NOMO-1 treated with dmso at 0.1 percent for 144 hours (cell line): ENCODE measurements around the gene SLC39A9.

Experiments used
- DNase-seq: peaks from one replicate; lab custom pipeline; 2025; ENCODE audit not compliant: unreplicated experiment; lab: John Stamatoyannopoulos, UW

The SLC39A9 gene, protein sequence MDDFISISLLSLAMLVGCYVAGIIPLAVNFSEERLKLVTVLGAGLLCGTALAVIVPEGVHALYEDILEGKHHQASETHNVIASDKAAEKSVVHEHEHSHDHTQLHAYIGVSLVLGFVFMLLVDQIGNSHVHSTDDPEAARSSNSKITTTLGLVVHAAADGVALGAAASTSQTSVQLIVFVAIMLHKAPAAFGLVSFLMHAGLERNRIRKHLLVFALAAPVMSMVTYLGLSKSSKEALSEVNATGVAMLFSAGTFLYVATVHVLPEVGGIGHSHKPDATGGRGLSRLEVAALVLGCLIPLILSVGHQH

DNA sequence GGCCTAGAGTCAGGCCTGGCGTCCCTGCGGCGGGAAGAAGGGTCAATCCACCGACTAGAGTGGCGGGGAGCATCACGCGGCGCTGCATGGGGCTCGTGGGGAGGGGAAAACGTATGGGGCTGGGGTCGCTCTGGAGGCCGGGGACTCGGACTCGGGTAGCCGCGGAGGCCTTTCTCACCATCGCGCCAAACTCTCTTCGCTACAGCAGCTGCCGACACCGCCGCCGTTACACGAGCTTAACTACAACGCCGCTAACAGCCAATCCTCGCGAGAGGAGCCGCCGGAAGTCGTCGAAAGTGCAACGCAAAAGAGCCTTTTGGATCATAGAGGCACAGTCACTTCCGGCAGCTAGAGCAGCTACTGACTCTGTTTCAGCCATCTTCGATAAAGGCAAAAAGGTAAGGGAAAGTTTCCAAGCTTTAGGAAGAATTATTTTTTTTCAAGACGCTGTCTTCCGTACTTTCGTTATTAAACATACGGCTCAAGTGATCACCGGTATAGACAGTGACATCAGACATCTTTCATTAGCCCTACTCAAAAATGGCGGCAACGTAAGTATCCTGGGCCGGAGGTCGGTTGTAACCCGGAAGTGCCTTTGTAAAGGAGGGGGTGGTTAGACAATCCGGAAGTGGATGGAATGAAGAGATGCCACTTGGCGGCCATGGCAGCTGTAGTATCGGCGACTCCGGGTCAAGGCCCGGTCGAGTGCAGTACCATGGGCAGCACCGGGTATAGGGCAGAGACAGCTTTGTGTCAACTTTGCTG lies at the start of gene SLC39A9, which contains the start of gene ERH:
Gene SLC39A9, plus strand, starts transcription at position 640 of the 765 bp plus-strand sequence. CDS start 678 bp downstream, outside the sequence.
Gene ERH, minus strand, starts transcription at position 247 of the 765 bp plus-strand sequence. Its CDS starts 66 bp downstream, at position 181.
- peak; percentile 96 for DNase-seq

DNA sequence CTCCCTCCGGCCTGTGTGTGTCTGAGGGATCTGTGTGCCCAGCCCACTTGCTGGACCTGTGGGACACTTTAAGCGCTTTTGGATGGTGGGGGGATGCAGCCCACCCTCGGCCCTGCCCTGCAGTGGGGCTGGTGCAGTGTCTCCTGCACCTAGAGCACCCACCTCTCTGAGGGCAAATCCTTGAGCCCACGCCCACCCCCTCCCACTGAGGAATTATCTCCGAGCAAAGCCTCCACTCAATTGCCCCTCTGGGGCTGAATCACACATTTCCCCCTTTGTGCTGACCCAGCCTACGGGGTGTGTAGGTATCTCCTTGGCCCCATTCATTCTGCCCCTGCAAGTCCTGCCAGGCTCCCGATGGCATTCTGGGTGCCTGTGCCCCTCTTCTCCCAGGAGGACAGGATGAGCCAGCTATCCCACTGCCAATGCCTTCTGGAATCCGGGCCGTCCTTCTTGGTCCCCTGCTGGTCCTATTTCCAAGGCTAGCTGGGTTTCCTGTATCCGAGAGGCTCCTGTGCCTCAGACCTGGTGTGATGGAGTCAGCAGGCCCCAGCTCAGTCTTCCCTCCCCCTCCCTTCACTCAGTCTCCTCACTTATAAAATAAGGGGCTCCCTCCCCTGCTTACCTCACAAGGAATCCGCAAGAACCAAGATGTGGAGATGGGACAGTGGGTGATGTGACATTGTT lies 49.3 kb upstream of the SLC39A9 start:
- no peak for DNase-seq

DNA sequence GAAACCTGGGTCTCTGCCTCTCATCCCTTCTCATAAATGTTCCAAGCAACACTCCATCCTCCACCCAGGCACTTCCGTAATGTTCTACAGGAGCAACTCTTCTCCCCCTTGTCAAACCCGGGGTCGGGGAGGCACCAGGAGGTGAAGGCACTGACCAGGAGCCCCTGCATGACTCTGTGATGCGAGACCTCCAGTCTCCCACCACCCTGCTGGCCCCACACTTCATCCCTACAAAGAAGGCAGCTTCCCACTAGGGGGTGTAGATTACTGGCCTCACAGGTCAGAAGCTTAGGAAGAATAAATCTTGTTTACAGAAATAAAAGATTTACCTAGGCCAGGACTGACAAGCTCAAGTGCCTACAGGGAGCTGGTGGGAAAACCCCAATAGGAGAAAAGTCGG lies 47.6 kb upstream of the SLC39A9 start:
- DNase-seq, result no peak

DNA sequence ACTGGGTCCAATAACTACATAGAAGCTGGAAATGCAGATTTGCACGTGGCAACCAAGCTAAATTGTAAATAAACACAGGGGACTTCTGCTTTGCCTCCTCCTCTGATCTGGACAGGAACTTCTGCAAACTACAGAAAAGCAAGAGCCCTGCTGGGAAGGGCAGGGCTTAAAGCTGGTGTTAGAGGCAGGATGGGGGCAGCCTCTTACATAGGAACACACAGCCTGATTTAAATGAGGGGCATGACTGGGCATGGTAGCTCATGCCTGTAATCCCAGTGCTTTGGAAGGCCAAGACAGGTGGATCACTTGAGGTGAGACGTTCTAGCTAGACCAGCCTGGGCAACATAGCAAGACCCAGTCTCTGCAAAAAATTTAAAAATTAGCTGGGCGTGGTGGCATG lies 47.1 kb upstream of the SLC39A9 start:
- DNase-seq, result peak; percentile 50

DNA sequence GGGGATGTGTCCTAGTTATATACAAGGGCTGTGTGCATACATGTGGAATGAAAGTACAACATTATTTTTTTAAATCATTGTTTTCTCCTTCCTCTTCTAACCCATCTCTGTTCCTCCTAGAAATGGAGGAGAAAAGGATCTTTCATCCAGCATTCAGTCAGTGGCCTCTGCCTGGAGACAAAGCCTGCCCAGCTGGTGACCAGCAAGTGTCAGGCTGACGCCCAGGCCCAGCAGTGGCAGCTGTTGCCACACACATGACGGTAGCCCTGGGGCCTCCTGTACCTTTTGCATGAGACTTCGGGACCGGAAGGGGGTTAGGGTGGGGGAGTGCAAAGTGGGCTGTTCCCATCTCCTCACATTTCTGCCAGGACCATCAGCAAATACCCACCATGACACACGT lies 46.6 kb upstream of the SLC39A9 start:
- DNase-seq, result no peak

DNA sequence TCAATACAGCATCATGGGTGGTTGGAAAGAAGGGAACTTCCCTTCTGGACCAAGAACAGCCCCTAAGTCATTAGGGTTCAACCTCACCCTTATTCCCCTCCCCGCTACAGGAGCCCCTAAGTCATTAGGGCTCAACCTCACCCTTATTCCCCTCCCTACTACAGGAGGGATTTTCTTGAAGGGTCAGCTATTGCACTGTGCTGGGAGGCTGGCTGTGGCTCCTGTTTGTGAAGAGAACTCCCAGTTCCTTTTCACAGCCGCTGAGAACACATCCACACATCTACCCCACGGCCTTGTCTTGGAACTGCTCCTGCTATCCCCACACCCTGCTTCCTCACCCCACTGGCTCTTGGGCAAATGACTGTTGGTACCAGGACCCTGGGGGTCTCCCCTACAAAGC lies 45.3 kb upstream of the SLC39A9 start:
- DNase-seq, result no peak

DNA sequence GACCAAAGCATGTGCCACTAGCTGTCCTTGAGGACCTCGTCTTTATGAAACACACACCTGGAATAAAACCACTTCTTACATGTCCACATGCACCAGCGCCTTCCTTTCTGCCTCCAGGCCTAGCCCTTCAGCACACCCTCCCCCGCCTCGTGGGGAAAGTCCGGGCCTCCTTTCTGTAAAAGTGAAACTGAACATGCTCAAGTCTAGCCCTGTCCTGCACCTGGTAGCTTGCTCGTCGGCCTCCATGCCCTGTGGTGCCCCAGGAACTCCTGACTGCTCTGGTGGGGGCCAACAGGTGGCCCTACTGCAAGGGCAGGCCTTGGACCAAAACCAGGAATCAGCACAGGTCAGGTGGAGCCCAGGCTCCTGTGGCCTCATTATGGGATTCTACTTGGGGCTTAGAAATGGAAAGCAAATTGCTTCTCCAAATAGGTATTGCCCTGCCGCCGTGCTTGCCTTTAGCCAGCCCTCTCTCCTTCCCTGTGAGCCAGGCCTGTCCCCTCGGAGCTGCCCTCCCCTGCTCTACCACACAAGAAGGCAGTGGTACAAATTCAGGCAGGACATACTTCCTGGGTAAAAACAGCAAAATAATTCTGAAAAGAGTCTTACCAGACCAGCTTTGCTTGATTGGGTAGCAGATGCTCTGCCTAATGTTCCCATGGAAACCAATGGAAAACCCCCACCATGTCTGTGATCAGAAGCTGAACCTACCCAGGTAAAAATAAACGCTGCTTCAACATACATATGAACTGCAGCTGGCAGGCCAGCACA lies 43.9 kb upstream of the SLC39A9 start:
- DNase-seq, result no peak

DNA sequence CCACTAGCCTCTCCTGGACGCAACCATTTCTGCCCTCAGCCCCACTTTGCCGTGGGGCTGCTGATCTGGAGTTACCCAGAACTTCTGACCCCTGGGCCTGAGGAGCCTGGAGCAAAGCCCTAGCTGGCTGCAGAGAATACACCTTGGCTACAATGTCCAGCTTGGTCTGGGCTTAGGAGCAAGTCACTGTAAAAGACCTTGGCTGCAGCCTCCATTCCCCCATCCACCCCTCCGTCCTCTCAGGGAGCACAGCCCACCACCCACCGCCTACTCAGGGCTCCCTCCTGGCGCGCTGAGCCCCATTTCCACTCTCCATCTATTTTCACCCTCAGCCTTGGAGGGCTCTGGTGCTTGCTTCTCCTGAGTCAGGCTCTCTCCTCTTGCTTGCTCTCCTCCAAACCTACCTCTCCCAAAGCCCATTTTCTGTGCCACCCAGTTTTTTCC lies 43.3 kb upstream of the SLC39A9 start:
- DNase-seq, result no peak

DNA sequence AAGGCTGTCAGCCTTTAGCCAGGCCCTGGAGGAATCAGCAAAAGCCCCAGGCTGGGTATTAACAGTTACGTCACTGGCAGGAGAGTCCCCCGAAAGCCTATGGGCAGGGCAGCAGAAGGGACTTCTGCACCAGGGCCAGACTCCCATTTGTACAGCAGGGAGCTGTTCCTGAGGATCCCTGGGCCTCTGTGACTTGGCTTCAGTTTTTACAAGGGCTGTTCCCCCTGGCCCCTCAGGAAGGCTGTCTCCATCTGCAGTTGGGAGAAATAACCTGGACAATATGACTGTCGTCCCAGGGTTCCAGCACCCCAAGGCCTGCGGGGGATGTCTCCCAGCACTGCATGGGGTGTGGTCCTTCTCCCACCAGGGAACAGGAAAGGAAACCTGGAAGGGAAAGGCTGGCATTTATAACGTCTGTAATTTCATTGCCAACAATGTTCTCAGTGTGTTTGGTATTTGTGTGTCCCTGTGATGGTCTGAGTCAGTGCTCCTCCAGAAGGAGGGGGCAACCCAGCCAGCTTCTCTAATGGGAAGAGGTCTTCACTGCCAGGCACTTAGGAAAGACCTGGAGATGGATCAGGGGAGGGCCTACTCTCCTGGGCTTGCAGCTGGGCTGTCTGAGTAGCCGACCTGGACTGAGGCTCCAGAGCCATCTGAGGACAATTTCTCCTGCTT lies 42.7 kb upstream of the SLC39A9 start:
- no peak for DNase-seq

DNA sequence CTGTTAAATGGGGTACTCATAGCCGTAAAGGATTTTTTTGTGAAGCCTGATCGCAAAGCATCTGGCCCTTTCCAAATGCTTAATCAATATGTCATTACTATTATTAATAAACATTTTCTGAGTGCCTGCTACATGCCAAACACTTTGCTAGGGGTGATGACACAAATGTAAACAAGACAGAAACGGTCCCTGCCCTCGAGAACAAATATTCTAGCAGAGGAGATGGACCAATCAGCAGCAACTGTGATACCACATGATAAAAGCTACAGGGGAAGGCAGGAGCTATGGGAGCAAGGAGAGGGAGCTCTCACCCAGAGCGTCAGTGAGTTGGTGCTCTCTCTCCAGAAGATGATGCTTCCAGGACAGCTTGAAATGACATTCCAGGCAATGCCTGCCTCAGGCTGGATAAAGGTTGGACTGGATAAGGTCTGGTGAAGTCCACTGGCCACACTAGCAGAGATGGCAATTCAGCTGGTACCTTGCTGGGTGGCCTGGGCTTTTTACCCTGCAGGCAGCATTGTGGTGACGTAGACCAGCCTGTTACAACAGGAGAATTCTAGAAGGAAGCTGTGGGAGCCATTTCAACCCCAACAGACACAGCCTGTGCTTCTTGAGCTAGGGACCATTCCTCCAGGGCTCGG lies 41.5 kb upstream of the SLC39A9 start:
- DNase-seq, result no peak

DNA sequence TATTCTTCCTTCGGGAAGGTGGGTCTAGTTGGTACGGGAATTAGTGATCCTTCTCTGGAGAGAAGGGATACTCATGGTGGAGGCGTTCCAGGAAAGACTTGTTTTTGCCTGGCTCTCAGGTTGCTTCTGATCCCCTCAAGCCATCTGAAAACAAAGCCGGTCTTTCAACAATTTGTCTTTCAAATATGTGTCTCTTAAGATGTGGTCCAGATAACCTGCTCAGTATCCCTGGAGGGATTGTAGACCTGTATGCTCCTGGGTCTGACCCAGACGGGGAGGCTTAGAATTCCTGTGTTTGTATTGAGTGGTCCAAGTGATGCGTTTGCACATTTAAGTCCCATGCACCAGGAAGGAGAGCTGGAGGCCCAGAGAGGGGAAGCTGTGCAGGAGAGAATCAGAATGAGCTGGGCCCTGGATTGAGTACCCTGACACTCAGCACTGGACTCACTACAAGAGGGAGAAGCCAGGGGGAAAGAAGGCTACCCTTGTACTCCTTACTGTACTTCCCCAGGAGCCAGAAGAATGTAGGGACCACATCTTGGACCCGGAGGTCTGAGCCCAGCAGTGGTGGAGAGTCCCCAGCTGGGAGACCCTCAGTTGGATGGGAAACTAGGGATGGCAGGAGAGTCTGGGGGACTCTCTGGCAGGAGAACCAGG lies 40.8 kb upstream of the SLC39A9 start:
- DNase-seq, result no peak

DNA sequence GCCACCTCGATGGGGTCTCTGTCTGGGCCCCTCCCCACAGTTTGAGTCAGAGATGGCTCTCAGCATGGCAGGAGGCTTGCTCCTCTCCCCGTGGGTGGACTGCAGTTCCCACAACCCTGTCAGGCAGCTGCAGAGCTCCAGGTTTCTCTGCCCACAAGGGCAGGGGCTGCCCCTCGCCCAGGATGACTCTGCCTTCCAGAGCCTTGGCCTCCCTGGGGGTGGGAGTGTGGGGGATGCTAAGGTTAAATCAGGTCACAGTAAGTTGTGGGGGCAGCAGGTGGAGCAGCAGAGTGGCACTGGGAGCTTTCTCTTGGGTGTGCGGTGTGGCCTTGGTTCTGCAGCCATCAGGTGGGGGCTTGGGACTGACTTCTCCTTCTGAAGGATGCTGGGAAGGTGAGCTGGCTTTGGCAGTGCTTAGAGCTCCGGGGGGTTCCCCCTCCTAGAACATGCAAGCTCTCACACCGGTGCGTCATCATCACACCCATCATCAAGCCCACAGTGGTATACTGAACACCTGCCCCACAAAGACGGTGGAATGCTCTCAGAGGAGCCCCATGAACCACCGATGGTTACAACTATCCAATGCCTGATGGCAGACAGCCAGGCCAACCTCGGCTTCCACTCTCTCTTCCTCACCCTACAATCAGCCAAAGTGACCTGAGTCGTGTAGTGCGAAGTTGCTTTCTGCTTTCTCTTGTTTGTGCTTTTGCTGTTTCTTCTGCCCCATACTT lies 40.1 kb upstream of the SLC39A9 start:
- no peak for DNase-seq

DNA sequence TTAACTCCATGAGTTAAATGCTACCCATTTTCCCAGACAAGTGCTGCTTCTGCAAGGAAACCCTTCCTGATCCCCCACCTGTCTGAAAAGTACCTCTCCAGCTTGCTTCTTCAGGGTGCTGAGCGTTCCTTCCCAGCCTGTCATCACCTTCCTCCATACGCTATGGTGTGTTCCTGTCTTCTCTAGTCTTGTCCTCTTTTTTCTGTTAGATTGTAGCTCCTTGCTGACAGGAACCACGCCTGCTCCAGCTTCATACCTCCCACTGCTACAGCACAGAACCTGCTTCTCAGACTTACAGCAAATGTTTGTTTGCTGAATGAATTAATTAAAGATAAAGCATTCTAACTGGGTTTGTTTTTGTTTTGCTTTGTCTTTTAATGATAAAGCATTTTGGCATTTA lies 39.5 kb upstream of the SLC39A9 start:
- no peak for DNase-seq

DNA sequence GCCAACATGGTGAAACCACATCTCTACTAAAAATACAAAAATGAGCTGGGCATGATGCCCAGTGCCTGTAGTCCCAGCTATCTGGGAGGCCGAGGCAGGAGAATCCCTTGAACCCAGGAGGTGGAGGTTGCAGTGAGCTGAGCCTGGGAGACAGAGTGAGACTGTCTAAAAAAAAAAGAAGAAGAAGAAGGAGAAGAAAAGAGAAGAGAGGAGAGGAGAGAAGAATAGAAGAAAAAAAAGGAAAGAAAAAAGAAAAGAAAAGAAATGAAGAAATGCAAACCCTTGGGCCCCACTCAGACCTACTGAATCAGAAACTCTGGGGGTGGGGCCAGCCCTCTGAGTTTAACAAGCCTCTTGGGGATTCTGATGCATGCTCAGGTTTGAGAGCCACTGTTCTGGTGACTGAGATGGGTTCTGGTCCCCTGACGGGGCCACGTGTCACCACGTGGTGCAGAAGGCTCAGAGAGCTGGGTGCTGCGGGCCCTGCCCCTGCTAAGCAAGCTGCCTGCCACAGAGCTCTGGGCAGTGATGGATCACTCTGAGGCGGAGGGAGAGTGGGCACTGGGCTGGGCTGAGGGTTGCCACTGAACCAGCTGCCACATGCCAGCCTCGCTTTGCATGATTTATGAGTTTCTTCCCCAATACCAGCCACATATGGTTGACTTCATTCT lies 37.9 kb upstream of the SLC39A9 start:
- DNase-seq, result no peak

DNA sequence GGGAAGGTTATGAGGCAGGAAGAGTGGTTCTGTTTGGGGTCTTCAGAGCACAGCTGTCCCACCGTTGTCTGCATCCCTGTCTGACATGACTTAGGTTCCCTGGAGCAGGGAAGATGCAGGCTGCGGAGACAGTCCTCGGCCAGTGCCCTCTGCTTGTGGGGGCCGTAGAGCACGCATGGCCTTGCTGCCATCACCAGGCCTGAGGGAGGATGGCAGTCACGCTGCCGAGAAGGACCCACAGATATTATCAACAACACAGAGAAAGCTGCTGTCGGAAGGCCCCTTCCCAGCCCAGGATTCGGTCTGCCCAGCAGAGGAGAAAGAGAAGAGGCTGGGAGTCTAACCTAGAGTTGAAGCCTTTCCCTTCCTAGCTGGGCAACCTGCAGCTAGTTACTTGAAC lies 35.4 kb upstream of the SLC39A9 start:
- no peak for DNase-seq

DNA sequence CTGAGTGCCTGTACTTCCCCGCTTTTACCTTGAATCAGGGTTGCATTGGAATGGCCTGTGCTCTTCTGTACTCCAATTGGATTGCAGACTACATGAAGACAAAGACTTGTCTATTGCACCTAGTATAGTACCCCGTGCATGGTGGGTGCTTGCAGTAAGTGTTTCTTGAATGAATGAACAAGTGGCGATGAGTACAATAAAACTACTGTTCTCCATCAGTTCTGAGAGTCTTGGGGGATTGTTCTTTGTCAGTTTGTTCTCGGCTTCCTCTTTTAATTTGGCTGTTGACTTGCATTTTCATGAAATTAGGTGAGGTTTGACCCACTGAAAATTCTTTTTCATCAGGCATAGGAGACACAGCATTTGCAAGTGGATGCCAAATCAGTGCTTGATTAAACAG lies 34.5 kb upstream of the SLC39A9 start:
- no peak for DNase-seq

DNA sequence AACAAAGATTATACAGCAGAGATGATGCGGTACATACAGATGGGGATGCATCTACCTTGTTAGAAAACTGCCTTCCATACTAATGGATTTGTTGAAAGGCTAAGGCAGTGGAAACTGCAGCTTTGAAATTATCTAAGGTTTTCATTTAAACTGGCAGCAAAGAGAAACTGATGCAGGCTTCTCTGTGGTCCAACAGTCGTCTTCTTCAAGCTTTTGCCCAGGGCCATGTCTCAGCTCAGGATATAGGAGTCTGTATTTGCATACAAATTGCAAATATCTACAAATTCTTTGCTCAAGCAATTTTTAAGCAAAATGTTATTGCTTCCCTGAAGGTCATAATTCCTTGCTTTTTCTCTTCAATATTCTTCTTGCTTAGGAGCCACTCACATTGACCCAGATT lies 34.1 kb upstream of the SLC39A9 start:
- no peak for DNase-seq

DNA sequence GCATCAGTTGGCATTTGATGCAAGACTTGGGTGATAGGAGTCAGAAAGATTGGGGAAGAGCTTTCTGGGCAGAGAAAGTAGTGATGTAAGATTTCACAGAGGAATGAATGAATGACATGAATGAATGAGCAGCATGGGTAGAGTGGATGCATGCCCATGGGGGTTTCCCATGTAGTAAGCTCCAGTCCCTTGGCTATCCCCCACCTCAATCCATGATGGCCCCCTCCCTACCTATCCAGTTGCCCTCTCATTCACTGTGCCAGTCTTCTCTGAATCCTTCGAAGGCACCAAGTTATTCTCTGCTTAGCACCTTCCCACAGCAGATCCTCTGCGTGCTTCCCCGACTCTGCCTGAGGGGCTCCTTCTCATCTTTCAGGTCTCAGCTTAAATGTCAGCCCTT lies 32.4 kb upstream of the SLC39A9 start:
- DNase-seq, result no peak
